Measurements from ENCODE around the gene PCSK1.

The PCSK1 gene

DNA sequence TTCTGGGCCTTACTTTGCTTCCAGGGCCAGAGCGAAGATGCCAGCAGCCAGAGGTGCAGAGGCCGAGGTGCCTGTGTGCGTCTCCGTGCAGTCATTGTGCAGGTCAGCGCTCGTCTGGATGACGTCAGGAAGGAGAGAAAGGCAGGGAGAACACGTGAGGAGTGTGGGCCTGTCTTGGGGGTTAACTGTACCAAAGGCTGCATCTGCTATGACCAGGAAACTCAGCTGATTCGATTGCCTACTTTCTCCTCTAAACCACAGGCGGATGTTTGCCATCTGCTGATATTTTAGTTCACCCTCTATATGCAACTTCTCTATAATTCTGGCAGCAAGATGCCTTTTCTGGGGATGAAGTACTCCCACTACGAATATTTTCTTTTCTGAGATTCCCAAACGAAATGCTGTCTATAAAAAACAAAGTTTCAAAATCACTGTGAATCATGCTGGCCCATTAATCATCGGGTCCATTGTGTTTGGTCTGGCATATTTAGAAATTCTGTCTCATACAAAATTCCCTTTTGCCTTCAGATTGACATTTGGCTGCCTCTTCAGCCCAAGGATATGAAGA, 24.8 kb downstream of the PCSK1 start:
- Histone ChIP-seq H4K8ac (ENCODE audit: low read depth, low read length) (no peak overlapping the region), H2BK120ac (ENCODE audit: low read depth, low read length) (no peak overlapping the region), H2BK12ac (ENCODE audit: low read length) (no peak overlapping the region), H3K23ac (ENCODE audit: low read depth, low read length, poor library complexity) (no peak overlapping the region), H4K91ac (ENCODE audit: low read depth, low read length, poor library complexity) (no peak overlapping the region), H3K27me3 (ENCODE audit: control insufficient read depth in 3 of 3, insufficient read depth in 3 of 3, low read depth in 1 of 3, low read length in 3 of 3) (no peaks in the 10 kb centered on the region), H2BK5ac (ENCODE audit: low read length) (no peak overlapping the region), H3K4me2 (ENCODE audit: insufficient read depth, low read length, poor library complexity, severe bottlenecking) (no peak overlapping the region), H3K4me3 (ENCODE audit: low read length in 2 of 2) (peak overlapping the region in 1 of 2 donors; percentile 23), H3K27ac (replicated peaks; ENCODE audit: low read length) (no peak overlapping the region), H2BK15ac (ENCODE audit: low read length) (no peak overlapping the region), H3K79me1 (ENCODE audit: low read depth, low read length) (no peaks in the 10 kb centered on the region), H3K4me1 (ENCODE audit: control insufficient read depth in 2 of 2, insufficient read depth in 1 of 2, low read depth in 1 of 2, low read length in 2 of 2) (peaks cover 0 to 2% of the 10 kb centered on the region in 2 donors), H3K18ac (ENCODE audit: low read length) (peak overlapping the region; percentile 74), H3K4ac (ENCODE audit: low read length) (no peak overlapping the region), H3K14ac (ENCODE audit: low read length) (no peak overlapping the region), H2AK5ac (ENCODE audit: low read depth, low read length) (no peak overlapping the region), H3K9me3 (replicated peaks in 1 of 2; ENCODE audit: control insufficient read depth in 2 of 2, insufficient read depth in 1 of 2, low read depth in 1 of 2, low read length in 2 of 2) (no peaks in the 10 kb centered on the region), H2AFZ (ENCODE audit: low read length) (no peak overlapping the region), H3K9ac (ENCODE audit: low read depth, low read length, poor library complexity) (no peak overlapping the region), H3K36me3 (replicated peaks in 1 of 2; ENCODE audit: control insufficient read depth in 2 of 2, insufficient read depth in 2 of 2, low read length in 2 of 2) (no peaks in the 10 kb centered on the region)
- DNase-seq (ENCODE audit: low spot score), result no peak
- WGBS, 2 donors (ENCODE audit: extremely low coverage in 2 of 2, insufficient read length in 2 of 2, insufficient replicate concordance in 1 of 2), result no CpG with 5 or more reads among the region's 13 CpGs

- no peak overlapping the region for H4K8ac ChIP-seq (ENCODE audit: low read depth, low read length)
- H3K4me3 ChIP-seq (ENCODE audit: low read length in 2 of 2), result no peak overlapping the region
- no peaks in the 10 kb centered on the region for H3K9me3 ChIP-seq (replicated peaks in 1 of 2; ENCODE audit: control insufficient read depth in 2 of 2, insufficient read depth in 1 of 2, low read depth in 1 of 2, low read length in 2 of 2)
- no peak overlapping the region for H3K4ac ChIP-seq (ENCODE audit: low read length)
- H2AFZ ChIP-seq (ENCODE audit: low read length), result no peak overlapping the region
- H4K91ac ChIP-seq (ENCODE audit: low read depth, low read length, poor library complexity), result no peak overlapping the region
- no peaks in the 10 kb centered on the region for H3K36me3 ChIP-seq (replicated peaks in 1 of 2; ENCODE audit: control insufficient read depth in 2 of 2, insufficient read depth in 2 of 2, low read length in 2 of 2)
- no peak overlapping the region for H2BK12ac ChIP-seq (ENCODE audit: low read length)
- no peak overlapping the region for H3K14ac ChIP-seq (ENCODE audit: low read length)
- H3K18ac ChIP-seq (ENCODE audit: low read length), result no peak overlapping the region
- no peak overlapping the region for H2AK5ac ChIP-seq (ENCODE audit: low read depth, low read length)
- H3K79me1 ChIP-seq (ENCODE audit: low read depth, low read length), result no peaks in the 10 kb centered on the region
- H3K23ac ChIP-seq (ENCODE audit: low read depth, low read length, poor library complexity), result no peak overlapping the region
- DNase-seq (ENCODE audit: low spot score), result no peak
- H3K4me2 ChIP-seq (ENCODE audit: insufficient read depth, low read length, poor library complexity, severe bottlenecking), result no peak overlapping the region
- H3K27ac ChIP-seq (replicated peaks; ENCODE audit: low read length), result no peak overlapping the region
- no peak overlapping the region for H2BK120ac ChIP-seq (ENCODE audit: low read depth, low read length)
- no peak overlapping the region for H3K9ac ChIP-seq (ENCODE audit: low read depth, low read length, poor library complexity)
- H2BK5ac ChIP-seq (ENCODE audit: low read length), result no peak overlapping the region
- no peaks in the 10 kb centered on the region for H3K27me3 ChIP-seq (ENCODE audit: control insufficient read depth in 3 of 3, insufficient read depth in 3 of 3, low read depth in 1 of 3, low read length in 3 of 3)
- no peak overlapping the region for H2BK15ac ChIP-seq (ENCODE audit: low read length)
- no peaks in the 10 kb centered on the region for H3K4me1 ChIP-seq (ENCODE audit: control insufficient read depth in 2 of 2, insufficient read depth in 1 of 2, low read depth in 1 of 2, low read length in 2 of 2)
Measured at GRCh38 chr5:96407436-96407835, 25.6 kb downstream of the PCSK1 start.

DNA sequence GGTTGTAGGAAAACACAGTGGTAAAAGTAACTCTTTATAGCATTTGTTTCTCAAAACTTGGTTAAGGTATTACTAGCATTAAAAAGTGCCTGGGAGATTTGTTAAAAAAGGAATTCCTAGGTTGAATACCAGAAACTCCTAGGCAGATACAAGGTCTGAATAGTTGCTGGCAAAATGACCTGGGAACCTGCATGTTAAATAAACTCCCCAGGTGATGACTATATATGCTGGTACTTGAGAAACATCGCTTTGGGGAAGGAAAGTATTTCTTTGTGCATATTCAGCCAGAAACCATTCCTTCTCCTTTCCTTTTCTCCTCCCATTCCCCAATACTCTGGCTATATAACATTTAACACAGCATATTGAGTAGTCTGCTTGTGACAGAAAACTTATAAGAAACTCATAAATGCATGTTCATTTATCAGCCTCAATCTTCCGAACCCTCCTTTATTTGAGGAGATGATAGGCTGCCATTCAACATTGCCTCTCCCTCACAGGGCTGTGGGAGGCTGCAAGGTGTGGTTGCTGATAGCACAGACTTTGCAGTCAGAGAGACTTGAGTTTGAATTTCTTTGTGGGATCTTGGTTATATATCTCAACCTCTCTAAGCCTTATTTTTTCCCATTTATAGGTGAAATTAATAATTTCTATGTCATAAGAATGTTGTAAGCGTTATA, 28.7 kb downstream of the PCSK1 start:
- no peak overlapping the region for H2AFZ ChIP-seq (ENCODE audit: low read length)
- H2AK5ac ChIP-seq (ENCODE audit: low read depth, low read length), result no peak overlapping the region
- H3K9me3 ChIP-seq (replicated peaks in 1 of 2; ENCODE audit: control insufficient read depth in 2 of 2, insufficient read depth in 1 of 2, low read depth in 1 of 2, low read length in 2 of 2), result no peaks in the 10 kb centered on the region
- no peak overlapping the region for H3K23ac ChIP-seq (ENCODE audit: low read depth, low read length, poor library complexity)
- H2BK12ac ChIP-seq (ENCODE audit: low read length), result no peak overlapping the region
- no peaks in the 10 kb centered on the region for H3K36me3 ChIP-seq (replicated peaks in 1 of 2; ENCODE audit: control insufficient read depth in 2 of 2, insufficient read depth in 2 of 2, low read length in 2 of 2)
- no peak overlapping the region for H4K8ac ChIP-seq (ENCODE audit: low read depth, low read length)
- no peak overlapping the region for H3K27ac ChIP-seq (replicated peaks; ENCODE audit: low read length)
- no peaks in the 10 kb centered on the region for H3K4me1 ChIP-seq (ENCODE audit: control insufficient read depth in 2 of 2, insufficient read depth in 1 of 2, low read depth in 1 of 2, low read length in 2 of 2)
- WGBS, 2 donors (ENCODE audit: extremely low coverage in 2 of 2, insufficient read length in 2 of 2, insufficient replicate concordance in 1 of 2), result no CpG with 5 or more reads among the region's 3 CpGs
- no peak overlapping the region for H2BK15ac ChIP-seq (ENCODE audit: low read length)
- H3K27me3 ChIP-seq (ENCODE audit: control insufficient read depth in 3 of 3, insufficient read depth in 3 of 3, low read depth in 1 of 3, low read length in 3 of 3), result no peaks in the 10 kb centered on the region
- H3K4me2 ChIP-seq (ENCODE audit: insufficient read depth, low read length, poor library complexity, severe bottlenecking), result no peak overlapping the region
- H3K4me3 ChIP-seq (ENCODE audit: low read length in 2 of 2), result no peak overlapping the region
- no peak overlapping the region for H2BK5ac ChIP-seq (ENCODE audit: low read length)
- H2BK120ac ChIP-seq (ENCODE audit: low read depth, low read length), result no peak overlapping the region
- no peaks in the 10 kb centered on the region for H3K79me1 ChIP-seq (ENCODE audit: low read depth, low read length)
- H4K91ac ChIP-seq (ENCODE audit: low read depth, low read length, poor library complexity), result no peak overlapping the region
- no peak overlapping the region for H3K9ac ChIP-seq (ENCODE audit: low read depth, low read length, poor library complexity)
- no peak overlapping the region for H3K4ac ChIP-seq (ENCODE audit: low read length)
- H3K14ac ChIP-seq (ENCODE audit: low read length), result no peak overlapping the region
- no peak overlapping the region for H3K18ac ChIP-seq (ENCODE audit: low read length)
- DNase-seq (ENCODE audit: low spot score), result no peak

DNA sequence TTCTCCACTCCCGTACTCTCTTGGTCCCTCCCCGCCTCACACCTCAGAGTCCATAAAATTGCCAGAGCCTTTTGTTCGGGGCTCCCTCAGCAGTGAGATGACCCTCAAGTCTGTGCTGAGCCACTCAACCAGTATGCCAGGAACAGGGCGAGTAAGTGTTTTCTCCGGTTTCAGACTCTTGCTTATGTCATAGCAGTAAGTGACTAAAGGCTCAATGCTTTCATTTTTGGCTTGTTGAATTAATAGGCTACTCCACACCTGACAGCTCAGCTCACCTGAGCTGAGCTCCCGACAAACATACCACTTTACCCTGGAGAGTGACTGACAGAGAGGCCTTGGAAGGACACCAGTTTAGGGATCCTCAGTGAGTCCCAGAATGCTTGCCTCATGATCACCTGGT, 30.5 kb downstream of the PCSK1 start:
- no peak for DNase-seq (ENCODE audit: low spot score)
- no CpG with 5 or more reads among the region's 6 CpGs for WGBS, 2 donors (ENCODE audit: extremely low coverage in 2 of 2, insufficient read length in 2 of 2, insufficient replicate concordance in 1 of 2)

More for the DNA sequence above, 30.5 kb downstream of the PCSK1 start:
- no peak overlapping the region for H2BK5ac ChIP-seq (ENCODE audit: low read length)
- H3K9me3 ChIP-seq (replicated peaks in 1 of 2; ENCODE audit: control insufficient read depth in 2 of 2, insufficient read depth in 1 of 2, low read depth in 1 of 2, low read length in 2 of 2), result no peaks in the 10 kb centered on the region
- H3K14ac ChIP-seq (ENCODE audit: low read length), result no peak overlapping the region
- no peak overlapping the region for H4K91ac ChIP-seq (ENCODE audit: low read depth, low read length, poor library complexity)
- no peak overlapping the region for H2BK12ac ChIP-seq (ENCODE audit: low read length)
- H2AK5ac ChIP-seq (ENCODE audit: low read depth, low read length), result no peak overlapping the region
- H3K4me3 ChIP-seq (ENCODE audit: low read length in 2 of 2), result no peak overlapping the region
- H2BK15ac ChIP-seq (ENCODE audit: low read length), result no peak overlapping the region
- H3K4me2 ChIP-seq (ENCODE audit: insufficient read depth, low read length, poor library complexity, severe bottlenecking), result no peak overlapping the region
- no peak overlapping the region for H3K23ac ChIP-seq (ENCODE audit: low read depth, low read length, poor library complexity)
- no peak overlapping the region for H3K4ac ChIP-seq (ENCODE audit: low read length)
- H3K9ac ChIP-seq (ENCODE audit: low read depth, low read length, poor library complexity), result no peak overlapping the region
- no peak overlapping the region for H3K27ac ChIP-seq (replicated peaks; ENCODE audit: low read length)
- H2AFZ ChIP-seq (ENCODE audit: low read length), result no peak overlapping the region
- H3K27me3 ChIP-seq (ENCODE audit: control insufficient read depth in 3 of 3, insufficient read depth in 3 of 3, low read depth in 1 of 3, low read length in 3 of 3), result no peaks in the 10 kb centered on the region
- H2BK120ac ChIP-seq (ENCODE audit: low read depth, low read length), result no peak overlapping the region
- H3K18ac ChIP-seq (ENCODE audit: low read length), result no peak overlapping the region
- H3K4me1 ChIP-seq (ENCODE audit: control insufficient read depth in 2 of 2, insufficient read depth in 1 of 2, low read depth in 1 of 2, low read length in 2 of 2), result no peaks in the 10 kb centered on the region
- no peak overlapping the region for H4K8ac ChIP-seq (ENCODE audit: low read depth, low read length)
- H3K79me1 ChIP-seq (ENCODE audit: low read depth, low read length), result no peaks in the 10 kb centered on the region
- H3K36me3 ChIP-seq (replicated peaks in 1 of 2; ENCODE audit: control insufficient read depth in 2 of 2, insufficient read depth in 2 of 2, low read length in 2 of 2), result no peaks in the 10 kb centered on the region
